HCT116 (cell line): ENCODE measurements around the gene NBPF26. TPM values are rescaled to one million over a fixed set of nuclear protein-coding genes. Genes with fewer than 3 reads are reported as not detected.
"Not testable (repeated sequence)": the region's sequence is repeated elsewhere in the genome, so short reads cannot be mapped to it uniquely, and the experiment has no call there.

Source experiments
- ATAC-seq: fragments of 200-7000 bp; cut with Tn5 transposase; 2 replicates; pipeline ENCODE4 v1.9.1; 2020; ENCODE audit warnings: mild to moderate bottlenecking, moderate library complexity
- BruUV-seq: library from RNA; stranded (reverse); fragments of 400-500 nt; replicated peaks from 2 replicates; lab custom pipeline; 2021; lab: Mats Ljungman, UMichigan
- CTCF ChIA-PET: fragments of 300-600 bp; sonication (Branson Sonifier 250); formaldehyde crosslinking; loops from one replicate; lab custom pipeline; 2021; ENCODE audit warnings: antibody characterized with exemption; lab: Charles Lee
- POLR2A ChIA-PET: fragments of 300-600, 350-600 bp; sonication (Branson Sonifier 250); formaldehyde crosslinking; loops from one replicate; lab custom pipeline; 2021; ENCODE audit warnings: antibody characterized with exemption; lab: Charles Lee
- RAD21 ChIA-PET, 2 experiments: fragments of 300-600 bp; sonication (Branson Sonifier 250); formaldehyde crosslinking; loops; one replicate each; lab custom pipeline; 2023; ENCODE audit warnings: low total read pairs in 2 of 2; ENCODE audit not compliant: uncharacterized antibody in 2 of 2, unreplicated experiment in 2 of 2, low non-redundant PET in 1 of 2; lab: Charles Lee
- DNase-seq: peaks from one replicate; pipeline ENCODE4 v3.0.0-alpha.2; 2010; ENCODE audit warnings: low read depth, low spot score
- H2AFZ ChIP-seq: fragments of 200-600 bp; shearing (Covaris generic), sonication (generic); 2 replicates; pipeline ENCODE4 v1.6.1; 2017; ENCODE audit warnings: low read depth, mixed run types, mixed read lengths, antibody characterized with exemption, low read length; ENCODE audit not compliant: poor library complexity, severe bottlenecking
- H3K27ac ChIP-seq: 2 replicates; pipeline ENCODE4 v1.5.1; 2012; ENCODE audit warnings: low read depth, low read length
- H3K27me3 ChIP-seq: fragments of 200-600 bp; sonication (generic); 2 replicates; pipeline ENCODE4 v1.6.1; 2016; ENCODE audit warnings: mixed run types, low read length, mixed read lengths; ENCODE audit not compliant: insufficient read depth
- H3K36me3 ChIP-seq, 2 experiments: fragments of 200-500 bp in 1 of 2; fragments of 200-600 bp in 1 of 2; sonication (Bioruptor generic) in 1 of 2; sonication (generic) in 1 of 2; 2 replicates each; pipeline versions ENCODE4 v1.5.1 to v1.6.1; 2014 to 2016; ENCODE audit warnings: low read length in 2 of 2, inconsistent platforms in 1 of 2, mixed read lengths in 1 of 2, mixed run types in 1 of 2; ENCODE audit not compliant: insufficient read depth in 2 of 2, control insufficient read depth in 1 of 2
- H3K4me1 ChIP-seq, 2 experiments: fragments of 200-600 bp in 1 of 2; sonication (generic) in 1 of 2; 2 replicates each; pipeline versions ENCODE4 v1.5.1 to v1.6.1; 2012 to 2017; ENCODE audit warnings: low read length in 2 of 2, inconsistent platforms in 1 of 2, mild to moderate bottlenecking in 1 of 2, mixed read lengths in 1 of 2, mixed run types in 1 of 2, moderate library complexity in 1 of 2; ENCODE audit not compliant: insufficient read depth in 2 of 2, control insufficient read depth in 1 of 2
- H3K4me2 ChIP-seq: fragments of 200-600 bp; sonication (generic); 2 replicates; pipeline ENCODE4 v1.6.1; 2017; ENCODE audit warnings: mixed run types, low read length, mixed read lengths
- H3K4me3 ChIP-seq, 2 experiments: fragments of 200-600 bp in 1 of 2; sonication (generic) in 1 of 2; replicated peaks in 1 of 2; 2 replicates each; pipeline ENCODE4 v1.5.1; 2011 to 2016; ENCODE audit warnings: low read length in 2 of 2, control low read depth in 1 of 2, low read depth in 1 of 2, mild to moderate bottlenecking in 1 of 2, mixed read lengths in 1 of 2, mixed run types in 1 of 2
- H3K79me2 ChIP-seq: fragments of 200-600 bp; sonication (generic); 2 replicates; pipeline ENCODE4 v1.6.1; 2017; ENCODE audit warnings: mild to moderate bottlenecking, mixed run types, low read length, moderate library complexity, mixed read lengths; ENCODE audit not compliant: insufficient read depth
- H3K9ac ChIP-seq: fragments of 200-600 bp; sonication (generic); 2 replicates; pipeline ENCODE4 v1.6.1; 2016; ENCODE audit warnings: low read length, mixed read lengths
- H3K9me2 ChIP-seq: fragments of 200-600 bp; sonication (generic), shearing (Covaris generic); 2 replicates; pipeline ENCODE4 v1.6.1; 2017; ENCODE audit warnings: mixed run types, mild to moderate bottlenecking, moderate library complexity; ENCODE audit not compliant: insufficient read depth
- H3K9me3 ChIP-seq, 2 experiments: fragments of 200-500 bp in 1 of 2; fragments of 200-600 bp in 1 of 2; sonication (Bioruptor generic) in 1 of 2; sonication (generic) in 1 of 2; 2 replicates each; pipeline ENCODE4 v1.6.1; 2014 to 2017; ENCODE audit warnings: low read length in 2 of 2, mixed read lengths in 2 of 2, inconsistent platforms in 1 of 2, low read depth in 1 of 2, mild to moderate bottlenecking in 1 of 2, mixed run types in 1 of 2, moderate library complexity in 1 of 2; ENCODE audit not compliant: control insufficient read depth in 1 of 2, insufficient read depth in 1 of 2
- H4K20me1 ChIP-seq: fragments of 200-600 bp; sonication (generic), shearing (Covaris generic); 2 replicates; pipeline ENCODE4 v1.6.1; 2017; ENCODE audit warnings: mixed run types, mild to moderate bottlenecking, moderate library complexity; ENCODE audit not compliant: insufficient read depth
- ATF3 ChIP-seq: IDR thresholded peaks from 2 replicates; pipeline ENCODE4 v1.6.1; 2012
- CTCF ChIP-seq, 3 experiments: fragments of 200-600 bp in 1 of 3; sonication (generic) in 1 of 3; IDR thresholded peaks in 2 of 3; conservative IDR thresholded peaks in 1 of 3; 2 replicates each; pipeline ENCODE4 v1.5.1; 2012 to 2017; ENCODE audit warnings: low read depth in 2 of 3, low read length in 2 of 3, antibody characterized with exemption in 1 of 3, borderline replicate concordance in 1 of 3, control low read depth in 1 of 3, mild to moderate bottlenecking in 1 of 3, mixed read lengths in 1 of 3, mixed run types in 1 of 3, moderate library complexity in 1 of 3; ENCODE audit not compliant: insufficient read depth in 1 of 3
- POLR2AphosphoS5 ChIP-seq: IDR thresholded peaks from 2 replicates; pipeline ENCODE4 v1.6.1; 2011; ENCODE audit warnings: mild to moderate bottlenecking, low read depth, low read length, moderate library complexity
- RAD21 ChIP-seq: IDR thresholded peaks from 2 replicates; pipeline ENCODE4 v1.6.1; 2012; ENCODE audit warnings: low read depth, mild to moderate bottlenecking
- intact Hi-C: fragments of 100-400 bp; cut with micrococcal nuclease; formaldehyde crosslinking; loops from 2 replicates; pipeline ENCODE4 v1.10.0; 2022
- total RNA-seq: library from RNA; stranded (reverse); gene quantifications from one replicate; pipeline ENCODE4 v1.2.1, GENCODE V29; 2021; ENCODE audit not compliant: unreplicated experiment

Gene NBPF26
- total RNA-seq, 1 experiment from 2014 or later, result 15.8 TPM

GRCh38 chr1:120826623-120827022 is 102.9 kb downstream of the NBPF26 start:
- H3K36me3 ChIP-seq, H3K9me3 ChIP-seq, H2AFZ ChIP-seq, BruUV-seq, intact Hi-C loops, DNase-seq, H3K27me3 ChIP-seq, H3K79me2 ChIP-seq, ATAC-seq, H3K27ac ChIP-seq, H4K20me1 ChIP-seq, H3K9me2 ChIP-seq, CTCF ChIA-PET, RAD21 ChIA-PET, H3K4me2 ChIP-seq, H3K4me3 ChIP-seq, POLR2A ChIA-PET, H3K4me1 ChIP-seq, H3K9ac ChIP-seq: not testable (repeated sequence)

GRCh38 chr1:120844186-120844944 is 120.6 kb downstream of the NBPF26 start:
- H3K9me3 ChIP-seq, RAD21 ChIA-PET, H3K9me2 ChIP-seq, intact Hi-C loops, H2AFZ ChIP-seq, H4K20me1 ChIP-seq, H3K36me3 ChIP-seq, H3K9ac ChIP-seq, BruUV-seq, H3K4me1 ChIP-seq, H3K79me2 ChIP-seq, POLR2A ChIA-PET, H3K27me3 ChIP-seq, ATAC-seq, CTCF ChIA-PET: not testable (repeated sequence)
- H3K4me3 ChIP-seq, result peak overlapping the region; percentile 31 to 43
- TF ChIP-seq POLR2AphosphoS5 (peak; percentile 43; the same call in 1 of the 2 replicates), RAD21 (peak; percentile 34), CTCF (IDR thresholded peaks at IDR 0.05 in 2 of 3, conservative IDR thresholded peaks at IDR 0.05 in 1 of 3; ENCODE audit: borderline replicate concordance in 1 of 3, insufficient read depth in 1 of 3, low read depth in 2 of 3, low read length in 2 of 3) (peak in 1 of 3 experiments; percentile 68; a peak in 2 of 6 replicates), ATF3 (peak; percentile 92)
- H3K27ac ChIP-seq, result peak overlapping the region; percentile 69
- H3K4me2 ChIP-seq, result peak overlapping the region; percentile 49
- peak; percentile 62 for DNase-seq

GRCh38 chr1:120844945-120845330 is 121.2 kb downstream of the NBPF26 start:
- H3K79me2 ChIP-seq, H3K9me3 ChIP-seq, H3K27ac ChIP-seq, H3K36me3 ChIP-seq, CTCF ChIA-PET, H3K4me1 ChIP-seq, H2AFZ ChIP-seq, H4K20me1 ChIP-seq, H3K4me3 ChIP-seq, intact Hi-C loops, H3K9ac ChIP-seq, POLR2A ChIA-PET, H3K9me2 ChIP-seq, RAD21 ChIA-PET, ATAC-seq, DNase-seq, H3K27me3 ChIP-seq: not testable (repeated sequence)
- TSS peak; percentile 37 for BruUV-seq
- peak overlapping the region; percentile 49 for H3K4me2 ChIP-seq
